ENCODE results near the gene EEPD1.

The EEPD1 gene

GRCh38 chr7:36128448-36129047 is 24.5 kb upstream of the EEPD1 start:
- TF ChIP-seq TAF1 (IDR thresholded peaks at IDR 0.05; ENCODE audit: low read depth, low read length) (no peak), POLR2A (IDR thresholded peaks at IDR 0.05; ENCODE audit: low read depth, low read length) (no peak), POU2F2 (IDR thresholded peaks at IDR 0.05; ENCODE audit: low read depth, low read length) (no peak)
- no peak for FAIRE-seq
- DNase-seq (ENCODE audit: insufficient read length, low spot score): no peak

DNA sequence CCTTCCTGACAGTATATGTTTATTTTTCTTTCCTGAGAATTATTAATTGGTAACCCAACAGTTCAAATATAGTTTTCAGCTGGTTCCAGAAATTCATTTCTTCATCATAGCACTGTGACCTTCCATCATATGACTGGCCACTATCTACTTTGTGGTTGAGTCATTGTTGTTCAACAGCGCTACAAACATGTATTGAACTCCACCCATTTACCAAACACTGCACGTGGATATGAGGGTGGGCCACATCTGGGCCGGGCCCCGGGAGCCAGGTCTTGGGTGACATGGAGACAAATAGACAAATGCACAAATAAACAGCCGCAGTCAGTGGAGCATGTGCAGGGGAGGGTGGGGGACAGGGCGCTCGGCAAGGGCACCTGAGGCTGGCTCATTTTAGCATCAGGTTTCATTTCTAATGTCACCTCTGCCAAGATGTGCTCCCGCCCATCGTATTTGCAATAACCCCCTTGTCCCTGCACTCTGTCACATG is 24.0 kb upstream of the EEPD1 start:
- FAIRE-seq: no peak
- DNase-seq (ENCODE audit: insufficient read length, low spot score): no peak
- TF ChIP-seq PAX5 (IDR thresholded peaks at IDR 0.05; ENCODE audit: insufficient read depth, low read length, severe bottlenecking): no peak
- TF ChIP-seq POLR2AphosphoS5 (IDR thresholded peaks at IDR 0.05; ENCODE audit: low read depth, low read length): no peak

DNA sequence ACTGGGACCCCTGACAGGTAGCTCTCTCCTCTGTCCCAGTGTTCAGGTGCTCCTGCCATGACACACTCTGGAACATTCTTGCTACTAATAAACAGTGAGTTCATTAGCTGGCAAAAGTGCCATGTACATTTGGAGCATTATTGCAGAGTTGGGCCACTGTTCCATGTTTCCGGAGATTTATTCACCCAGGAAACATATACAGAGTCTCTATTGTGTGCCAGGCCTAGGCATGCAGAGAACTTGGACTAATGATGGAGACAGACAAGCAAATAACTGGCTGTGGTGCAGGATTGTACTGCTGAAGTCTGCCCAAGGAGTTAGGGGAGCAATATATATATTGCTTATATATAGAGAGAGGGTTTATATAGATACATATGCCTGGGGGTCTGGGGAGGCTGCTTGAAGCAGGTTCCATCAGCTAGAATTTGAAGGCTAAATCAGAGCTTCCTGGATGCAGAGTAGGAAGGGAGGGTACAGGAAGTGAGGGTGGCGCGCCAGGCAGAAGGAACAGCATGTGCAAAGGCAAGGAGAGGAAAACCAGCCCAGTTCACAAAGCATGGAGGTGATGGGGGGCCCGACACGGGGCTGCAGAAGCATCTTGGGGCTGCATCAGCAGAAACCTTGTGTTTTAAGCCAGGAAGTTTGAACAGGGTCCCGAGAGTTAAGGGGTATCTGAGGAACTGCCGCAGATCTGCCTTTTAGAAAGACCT is 22.7 kb upstream of the EEPD1 start:
- TF ChIP-seq SPI1 (IDR thresholded peaks at IDR 0.05; ENCODE audit: low read depth, low read length): no peak
- DNase-seq (ENCODE audit: insufficient read length, low spot score): no peak
- FAIRE-seq: no peak

GRCh38 chr7:36131026-36131425 is 22.0 kb upstream of the EEPD1 start:
- no peak for DNase-seq (ENCODE audit: insufficient read length, low spot score)
- TF ChIP-seq SPI1 (IDR thresholded peaks at IDR 0.05; ENCODE audit: low read depth, low read length) (no peak), POU2F2 (IDR thresholded peaks at IDR 0.05; ENCODE audit: low read depth, low read length) (no peak), POLR2AphosphoS5 (IDR thresholded peaks at IDR 0.05; ENCODE audit: low read depth, low read length) (no peak), TAF1 (IDR thresholded peaks at IDR 0.05; ENCODE audit: low read depth, low read length) (no peak)
- no peak for FAIRE-seq

- TF ChIP-seq POU2F2 (IDR thresholded peaks at IDR 0.05; ENCODE audit: low read depth, low read length): no peak
- no peak for TF ChIP-seq POLR2AphosphoS5 (IDR thresholded peaks at IDR 0.05; ENCODE audit: low read depth, low read length)
- DNase-seq (ENCODE audit: insufficient read length, low spot score) (no peak), FAIRE-seq (no peak)
Measured at GRCh38 chr7:36131499-36131898, 21.6 kb upstream of the EEPD1 start.

DNA sequence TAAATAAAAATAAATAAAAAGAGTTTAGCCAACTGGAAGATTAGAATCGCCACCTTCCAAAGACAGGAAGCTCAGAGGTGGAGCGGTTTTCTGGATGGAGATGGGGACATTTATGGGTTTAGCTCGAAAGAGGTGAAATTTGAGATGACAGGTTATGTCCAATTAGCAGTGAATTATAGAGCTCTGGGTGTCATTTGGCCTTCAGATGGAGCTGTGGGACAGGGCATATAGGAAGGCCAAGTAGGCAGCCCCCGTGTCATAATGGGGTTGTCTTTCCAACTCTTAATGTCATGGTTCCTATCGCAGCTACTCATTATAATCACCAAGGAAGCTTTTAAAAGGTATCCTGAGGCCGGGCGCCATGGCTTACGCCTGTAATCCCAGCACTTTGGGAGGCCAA is 21.0 kb upstream of the EEPD1 start:
- FAIRE-seq: no peak
- no peak for DNase-seq (ENCODE audit: insufficient read length, low spot score)
- TF ChIP-seq POU2F2 (IDR thresholded peaks at IDR 0.05; ENCODE audit: low read depth, low read length) (no peak), PAX5 (IDR thresholded peaks at IDR 0.05; ENCODE audit: insufficient read depth, low read length, severe bottlenecking) (no peak), POLR2AphosphoS5 (IDR thresholded peaks at IDR 0.05; ENCODE audit: low read depth, low read length) (no peak), SPI1 (IDR thresholded peaks at IDR 0.05; ENCODE audit: low read depth, low read length) (no peak), POLR2A (IDR thresholded peaks at IDR 0.05; ENCODE audit: low read depth, low read length) (no peak)

DNA sequence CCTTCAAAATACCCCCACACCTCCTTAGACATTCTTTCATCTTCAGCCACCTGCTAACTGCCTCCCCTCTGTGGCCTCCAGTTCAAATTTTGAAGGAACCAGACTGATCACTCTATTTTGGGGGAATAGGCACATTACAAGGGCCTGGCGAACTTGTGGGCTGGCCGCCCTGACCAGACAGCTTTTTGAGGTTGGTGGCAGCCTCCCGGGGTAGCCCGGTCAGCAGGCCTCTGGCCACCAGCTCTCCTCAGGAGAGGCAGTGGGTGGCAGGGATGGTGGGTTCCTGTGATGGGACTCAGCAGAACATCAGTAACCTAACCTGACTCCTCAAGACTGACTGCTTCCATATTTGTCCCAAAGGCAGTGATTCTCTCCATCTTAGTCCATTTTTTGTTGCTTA is 17.4 kb upstream of the EEPD1 start:
- DNase-seq (ENCODE audit: insufficient read length, low spot score) (no peak), FAIRE-seq (no peak)
- TF ChIP-seq POLR2AphosphoS5 (IDR thresholded peaks at IDR 0.05; ENCODE audit: low read depth, low read length) (no peak), SPI1 (IDR thresholded peaks at IDR 0.05; ENCODE audit: low read depth, low read length) (no peak), TAF1 (IDR thresholded peaks at IDR 0.05; ENCODE audit: low read depth, low read length) (no peak), PAX5 (IDR thresholded peaks at IDR 0.05; ENCODE audit: insufficient read depth, low read length, severe bottlenecking) (no peak), POLR2A (IDR thresholded peaks at IDR 0.05; ENCODE audit: low read depth, low read length) (no peak), POU2F2 (IDR thresholded peaks at IDR 0.05; ENCODE audit: low read depth, low read length) (no peak)

DNA sequence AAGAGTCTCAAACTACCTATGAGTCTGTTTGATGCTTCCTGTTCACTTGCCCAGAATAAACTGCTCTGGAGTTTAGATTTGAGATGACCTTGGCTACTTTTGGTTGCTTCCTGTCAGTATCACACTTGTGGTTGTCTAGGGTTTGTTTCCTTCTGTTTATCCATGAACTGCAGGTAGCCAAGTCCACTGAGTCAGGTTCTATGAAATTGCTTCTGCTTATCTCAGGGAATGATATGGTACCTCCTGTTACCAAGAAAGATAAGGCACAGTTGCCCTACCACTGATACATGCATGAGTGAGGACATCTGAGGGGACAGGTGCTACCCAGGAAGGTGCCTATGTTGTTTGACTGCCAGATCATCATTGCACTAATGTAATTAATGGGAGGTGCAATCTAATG is 15.8 kb upstream of the EEPD1 start:
- TF ChIP-seq TAF1 (IDR thresholded peaks at IDR 0.05; ENCODE audit: low read depth, low read length) (no peak), POLR2AphosphoS5 (IDR thresholded peaks at IDR 0.05; ENCODE audit: low read depth, low read length) (no peak), POU2F2 (IDR thresholded peaks at IDR 0.05; ENCODE audit: low read depth, low read length) (no peak), SPI1 (IDR thresholded peaks at IDR 0.05; ENCODE audit: low read depth, low read length) (no peak), PAX5 (IDR thresholded peaks at IDR 0.05; ENCODE audit: insufficient read depth, low read length, severe bottlenecking) (no peak), POLR2A (IDR thresholded peaks at IDR 0.05; ENCODE audit: low read depth, low read length) (no peak)
- no peak for DNase-seq (ENCODE audit: insufficient read length, low spot score)
- FAIRE-seq: no peak

DNA sequence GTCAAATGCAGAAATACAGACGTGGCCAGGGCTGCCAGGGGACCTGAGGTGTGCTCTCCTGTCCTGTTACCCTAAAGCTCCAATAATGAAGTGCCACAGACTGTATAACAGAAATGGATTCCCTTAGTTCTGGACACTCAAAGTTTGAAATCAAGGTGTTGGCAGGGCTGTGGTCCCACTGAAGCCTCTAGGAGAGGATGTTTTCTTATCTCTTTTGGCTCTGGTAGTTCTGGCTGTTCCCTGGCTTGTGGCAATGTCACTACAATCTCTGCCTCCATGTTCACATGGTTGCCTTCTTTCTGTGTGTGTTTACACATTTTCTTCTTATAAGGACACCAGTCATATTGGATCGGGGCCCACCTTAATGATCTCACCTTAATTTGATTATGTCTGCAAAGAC is 15.3 kb upstream of the EEPD1 start:
- DNase-seq (ENCODE audit: insufficient read length, low spot score) (no peak), FAIRE-seq (no peak)
- TF ChIP-seq POU2F2 (IDR thresholded peaks at IDR 0.05; ENCODE audit: low read depth, low read length) (no peak), TAF1 (IDR thresholded peaks at IDR 0.05; ENCODE audit: low read depth, low read length) (no peak), POLR2AphosphoS5 (IDR thresholded peaks at IDR 0.05; ENCODE audit: low read depth, low read length) (no peak), POLR2A (IDR thresholded peaks at IDR 0.05; ENCODE audit: low read depth, low read length) (no peak), SPI1 (IDR thresholded peaks at IDR 0.05; ENCODE audit: low read depth, low read length) (no peak), PAX5 (IDR thresholded peaks at IDR 0.05; ENCODE audit: insufficient read depth, low read length, severe bottlenecking) (no peak)

- DNase-seq (ENCODE audit: insufficient read length, low spot score): no peak
- no peak for FAIRE-seq
- TF ChIP-seq SPI1 (IDR thresholded peaks at IDR 0.05; ENCODE audit: low read depth, low read length) (no peak), PAX5 (IDR thresholded peaks at IDR 0.05; ENCODE audit: insufficient read depth, low read length, severe bottlenecking) (no peak), POLR2A (IDR thresholded peaks at IDR 0.05; ENCODE audit: low read depth, low read length) (no peak), POLR2AphosphoS5 (IDR thresholded peaks at IDR 0.05; ENCODE audit: low read depth, low read length) (no peak), POU2F2 (IDR thresholded peaks at IDR 0.05; ENCODE audit: low read depth, low read length) (no peak), TAF1 (IDR thresholded peaks at IDR 0.05; ENCODE audit: low read depth, low read length) (no peak)
Measured at GRCh38 chr7:36138209-36138608, 14.8 kb upstream of the EEPD1 start.
